ENCODE measurements around the gene ITGA2B. TPM values are rescaled to one million over a fixed set of nuclear protein-coding genes. Genes with fewer than 3 reads are reported as not detected.

ITGA2B gene
- total and polyA plus RNA-seq, 10 of the 15 experiments (the other 5 are each of a cell fraction or from before 2014, with no cell fraction given), result 0.04 to 0.51 (median 0.21) TPM; not detected in 1

DNA sequence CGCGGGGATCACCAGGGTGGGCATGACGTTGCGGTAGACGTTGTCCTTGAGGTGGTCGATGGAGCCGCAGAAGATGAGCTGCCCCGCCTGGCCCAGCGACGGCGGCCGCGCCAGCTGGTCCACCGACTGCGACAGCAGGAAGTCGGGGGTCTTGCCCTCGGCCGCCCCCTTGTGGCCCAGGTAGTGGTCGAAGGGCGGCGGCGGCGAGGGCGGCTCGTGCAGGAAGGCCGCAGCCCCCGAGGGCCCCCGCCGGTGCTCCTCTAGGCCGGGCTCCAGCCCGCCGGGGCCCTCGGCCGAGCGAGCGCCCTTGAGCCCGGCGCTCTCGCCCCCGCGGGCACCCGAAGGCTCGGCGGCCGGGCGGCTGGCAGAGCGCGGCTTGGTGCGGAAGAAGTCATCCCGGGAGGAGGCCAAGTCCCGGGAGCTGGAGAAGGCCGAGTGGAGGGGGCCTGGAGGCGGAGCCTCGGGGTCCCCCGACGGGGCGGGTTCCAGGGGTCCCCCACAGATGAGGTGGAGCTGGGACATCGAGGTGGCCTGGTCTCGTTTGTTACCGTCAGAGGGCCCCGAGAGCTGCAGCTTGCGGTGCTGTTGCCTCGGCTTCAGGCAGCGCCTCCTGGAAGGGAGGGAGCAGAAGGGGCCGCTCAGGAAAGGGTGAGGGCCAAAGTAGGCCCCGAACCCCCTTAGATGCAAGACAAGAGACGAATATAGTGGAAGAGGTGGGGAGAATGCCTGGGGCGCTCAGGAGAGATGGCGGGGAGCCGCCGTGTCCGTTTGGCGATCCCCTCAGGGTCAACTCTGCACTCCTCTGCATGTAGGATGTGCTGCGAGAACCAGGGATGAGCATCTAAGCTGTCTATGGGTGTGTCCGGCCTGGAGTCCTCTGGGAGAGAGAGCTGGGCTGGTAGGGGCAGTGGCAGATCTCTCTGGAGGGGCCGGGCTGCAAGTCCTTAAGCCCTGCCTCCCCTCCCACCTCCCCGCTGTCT lies 34.6 kb downstream of the ITGA2B start (continued):
- TF ChIP-seq, protein P1, sequence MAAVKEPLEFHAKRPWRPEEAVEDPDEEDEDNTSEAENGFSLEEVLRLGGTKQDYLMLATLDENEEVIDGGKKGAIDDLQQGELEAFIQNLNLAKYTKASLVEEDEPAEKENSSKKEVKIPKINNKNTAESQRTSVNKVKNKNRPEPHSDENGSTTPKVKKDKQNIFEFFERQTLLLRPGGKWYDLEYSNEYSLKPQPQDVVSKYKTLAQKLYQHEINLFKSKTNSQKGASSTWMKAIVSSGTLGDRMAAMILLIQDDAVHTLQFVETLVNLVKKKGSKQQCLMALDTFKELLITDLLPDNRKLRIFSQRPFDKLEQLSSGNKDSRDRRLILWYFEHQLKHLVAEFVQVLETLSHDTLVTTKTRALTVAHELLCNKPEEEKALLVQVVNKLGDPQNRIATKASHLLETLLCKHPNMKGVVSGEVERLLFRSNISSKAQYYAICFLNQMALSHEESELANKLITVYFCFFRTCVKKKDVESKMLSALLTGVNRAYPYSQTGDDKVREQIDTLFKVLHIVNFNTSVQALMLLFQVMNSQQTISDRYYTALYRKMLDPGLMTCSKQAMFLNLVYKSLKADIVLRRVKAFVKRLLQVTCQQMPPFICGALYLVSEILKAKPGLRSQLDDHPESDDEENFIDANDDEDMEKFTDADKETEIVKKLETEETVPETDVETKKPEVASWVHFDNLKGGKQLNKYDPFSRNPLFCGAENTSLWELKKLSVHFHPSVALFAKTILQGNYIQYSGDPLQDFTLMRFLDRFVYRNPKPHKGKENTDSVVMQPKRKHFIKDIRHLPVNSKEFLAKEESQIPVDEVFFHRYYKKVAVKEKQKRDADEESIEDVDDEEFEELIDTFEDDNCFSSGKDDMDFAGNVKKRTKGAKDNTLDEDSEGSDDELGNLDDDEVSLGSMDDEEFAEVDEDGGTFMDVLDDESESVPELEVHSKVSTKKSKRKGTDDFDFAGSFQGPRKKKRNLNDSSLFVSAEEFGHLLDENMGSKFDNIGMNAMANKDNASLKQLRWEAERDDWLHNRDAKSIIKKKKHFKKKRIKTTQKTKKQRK (IDR thresholded peaks at IDR 0.05; ENCODE audit: low read depth, low read length), result no peak
- TF ChIP-seq ZNF217 (IDR thresholded peaks at IDR 0.05) (no peak), SMAD1 (IDR thresholded peaks at IDR 0.05; ENCODE audit: low read depth, partially characterized antibody) (no peak), TCF3 (IDR thresholded peaks at IDR 0.05; ENCODE audit: borderline replicate concordance, insufficient read depth, low read depth, low read length) (0 out of 2 replicates have a peak, but pooled peaks have one; percentile 81), CREM (IDR thresholded peaks at IDR 0.05; ENCODE audit: low read depth) (no peak), BHLHE40 (IDR thresholded peaks at IDR 0.05; ENCODE audit: borderline replicate concordance in 1 of 2, low read depth in 2 of 2, low read length in 1 of 2) (peak in 1 of 2 experiments; percentile 87; a peak in 2 of 4 replicates), POLR2AphosphoS2 (IDR thresholded peaks at IDR 0.05; ENCODE audit: low read depth, low read length) (no peak), MTA3 (IDR thresholded peaks at IDR 0.05; ENCODE audit: borderline replicate concordance, low read length) (no peak), EGR1 (IDR thresholded peaks at IDR 0.05; ENCODE audit: borderline replicate concordance in 1 of 2, low read depth in 2 of 2, low read length in 2 of 2) (peak in 1 of 2 experiments; percentile 22; a peak in 1 of 3 replicates), RELA (IDR thresholded peaks at IDR 0.05; ENCODE audit: borderline replicate concordance, partially characterized antibody) (no peak), BRCA1 (IDR thresholded peaks at IDR 0.05; ENCODE audit: low read depth, low read length) (no peak), MTA2 (IDR thresholded peaks at IDR 0.05; ENCODE audit: low read depth) (no peak)
- TF ChIP-seq, protein P2, sequence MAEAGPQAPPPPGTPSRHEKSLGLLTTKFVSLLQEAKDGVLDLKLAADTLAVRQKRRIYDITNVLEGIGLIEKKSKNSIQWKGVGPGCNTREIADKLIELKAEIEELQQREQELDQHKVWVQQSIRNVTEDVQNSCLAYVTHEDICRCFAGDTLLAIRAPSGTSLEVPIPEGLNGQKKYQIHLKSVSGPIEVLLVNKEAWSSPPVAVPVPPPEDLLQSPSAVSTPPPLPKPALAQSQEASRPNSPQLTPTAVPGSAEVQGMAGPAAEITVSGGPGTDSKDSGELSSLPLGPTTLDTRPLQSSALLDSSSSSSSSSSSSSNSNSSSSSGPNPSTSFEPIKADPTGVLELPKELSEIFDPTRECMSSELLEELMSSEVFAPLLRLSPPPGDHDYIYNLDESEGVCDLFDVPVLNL (IDR thresholded peaks at IDR 0.05; ENCODE audit: low read depth, low read length), result no peak
- TF ChIP-seq, protein P3, sequence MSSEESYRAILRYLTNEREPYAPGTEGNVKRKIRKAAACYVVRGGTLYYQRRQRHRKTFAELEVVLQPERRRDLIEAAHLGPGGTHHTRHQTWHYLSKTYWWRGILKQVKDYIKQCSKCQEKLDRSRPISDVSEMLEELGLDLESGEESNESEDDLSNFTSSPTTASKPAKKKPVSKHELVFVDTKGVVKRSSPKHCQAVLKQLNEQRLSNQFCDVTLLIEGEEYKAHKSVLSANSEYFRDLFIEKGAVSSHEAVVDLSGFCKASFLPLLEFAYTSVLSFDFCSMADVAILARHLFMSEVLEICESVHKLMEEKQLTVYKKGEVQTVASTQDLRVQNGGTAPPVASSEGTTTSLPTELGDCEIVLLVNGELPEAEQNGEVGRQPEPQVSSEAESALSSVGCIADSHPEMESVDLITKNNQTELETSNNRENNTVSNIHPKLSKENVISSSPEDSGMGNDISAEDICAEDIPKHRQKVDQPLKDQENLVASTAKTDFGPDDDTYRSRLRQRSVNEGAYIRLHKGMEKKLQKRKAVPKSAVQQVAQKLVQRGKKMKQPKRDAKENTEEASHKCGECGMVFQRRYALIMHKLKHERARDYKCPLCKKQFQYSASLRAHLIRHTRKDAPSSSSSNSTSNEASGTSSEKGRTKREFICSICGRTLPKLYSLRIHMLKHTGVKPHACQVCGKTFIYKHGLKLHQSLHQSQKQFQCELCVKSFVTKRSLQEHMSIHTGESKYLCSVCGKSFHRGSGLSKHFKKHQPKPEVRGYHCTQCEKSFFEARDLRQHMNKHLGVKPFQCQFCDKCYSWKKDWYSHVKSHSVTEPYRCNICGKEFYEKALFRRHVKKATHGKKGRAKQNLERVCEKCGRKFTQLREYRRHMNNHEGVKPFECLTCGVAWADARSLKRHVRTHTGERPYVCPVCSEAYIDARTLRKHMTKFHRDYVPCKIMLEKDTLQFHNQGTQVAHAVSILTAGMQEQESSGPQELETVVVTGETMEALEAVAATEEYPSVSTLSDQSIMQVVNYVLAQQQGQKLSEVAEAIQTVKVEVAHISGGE (CRISPR knock-in tag; IDR thresholded peaks at IDR 0.05), result no peak
- TF ChIP-seq, protein P4, sequence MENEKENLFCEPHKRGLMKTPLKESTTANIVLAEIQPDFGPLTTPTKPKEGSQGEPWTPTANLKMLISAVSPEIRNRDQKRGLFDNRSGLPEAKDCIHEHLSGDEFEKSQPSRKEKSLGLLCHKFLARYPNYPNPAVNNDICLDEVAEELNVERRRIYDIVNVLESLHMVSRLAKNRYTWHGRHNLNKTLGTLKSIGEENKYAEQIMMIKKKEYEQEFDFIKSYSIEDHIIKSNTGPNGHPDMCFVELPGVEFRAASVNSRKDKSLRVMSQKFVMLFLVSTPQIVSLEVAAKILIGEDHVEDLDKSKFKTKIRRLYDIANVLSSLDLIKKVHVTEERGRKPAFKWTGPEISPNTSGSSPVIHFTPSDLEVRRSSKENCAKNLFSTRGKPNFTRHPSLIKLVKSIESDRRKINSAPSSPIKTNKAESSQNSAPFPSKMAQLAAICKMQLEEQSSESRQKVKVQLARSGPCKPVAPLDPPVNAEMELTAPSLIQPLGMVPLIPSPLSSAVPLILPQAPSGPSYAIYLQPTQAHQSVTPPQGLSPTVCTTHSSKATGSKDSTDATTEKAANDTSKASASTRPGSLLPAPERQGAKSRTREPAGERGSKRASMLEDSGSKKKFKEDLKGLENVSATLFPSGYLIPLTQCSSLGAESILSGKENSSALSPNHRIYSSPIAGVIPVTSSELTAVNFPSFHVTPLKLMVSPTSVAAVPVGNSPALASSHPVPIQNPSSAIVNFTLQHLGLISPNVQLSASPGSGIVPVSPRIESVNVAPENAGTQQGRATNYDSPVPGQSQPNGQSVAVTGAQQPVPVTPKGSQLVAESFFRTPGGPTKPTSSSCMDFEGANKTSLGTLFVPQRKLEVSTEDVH (IDR thresholded peaks at IDR 0.05; ENCODE audit: low read depth, partially characterized antibody), result no peak

Measured in GM12878 (cell line).